HG03095 (cell line): ENCODE data around the gene SNORC.

Source experiments
- ATAC-seq: cut with Tn5 transposase; IDR thresholded peaks from one replicate; pipeline ENCODE4 v1.9.1; 2021; ENCODE audit warnings: moderate library complexity; ENCODE audit not compliant: unreplicated experiment

Gene SNORC

GRCh38 chr2:232866104-232866503, 4.0 kb upstream of the SNORC start:
- ATAC-seq: no peak

- ATAC-seq: no peak
Observed at GRCh38 chr2:232869138-232870017, 686 bp upstream of the SNORC start.

GRCh38 chr2:232870766-232871371, 805 bp downstream of the SNORC start:
- ATAC-seq: no peak

GRCh38 chr2:232871418-232871834, 1.4 kb downstream of the SNORC start:
- ATAC-seq: no peak

GRCh38 chr2:232871835-232872736, 2.0 kb downstream of the SNORC start:
- no peak for ATAC-seq

- no peak for ATAC-seq
Observed at GRCh38 chr2:232872826-232873225, 2.8 kb downstream of the SNORC start.

GRCh38 chr2:232873292-232873908, 3.3 kb downstream of the SNORC start:
- ATAC-seq: no peak

- no peak for ATAC-seq
Observed at GRCh38 chr2:232873909-232874641, 4.0 kb downstream of the SNORC start.

- no peak for ATAC-seq
Observed at GRCh38 chr2:232874677-232875223, 4.7 kb downstream of the SNORC start.

- ATAC-seq: no peak
Observed at GRCh38 chr2:232875256-232876121, 5.4 kb downstream of the SNORC start.

GRCh38 chr2:232876161-232876977, 6.3 kb downstream of the SNORC start:
- ATAC-seq: no peak

GRCh38 chr2:232876978-232877441, 6.9 kb downstream of the SNORC start:
- ATAC-seq: no peak

- no peak for ATAC-seq
Observed at GRCh38 chr2:232877940-232878511, 8.0 kb downstream of the SNORC start.

GRCh38 chr2:232878855-232879617, 9.0 kb downstream of the SNORC start:
- ATAC-seq: no peak

- ATAC-seq: no peak
Observed at GRCh38 chr2:232879618-232880494, 9.8 kb downstream of the SNORC start.

- no peak for ATAC-seq
Observed at GRCh38 chr2:232880764-232881351, 10.8 kb downstream of the SNORC start.
